Activated CD4-positive, alpha-beta memory T cell treated with anti-CD3 and anti-CD28 coated beads, Interleukin-2, amount 10 ng/mL, durations not matched to agents 7 days and 5 days (primary cell): ENCODE measurements around the gene UGCG. TPM values are rescaled to one million over a fixed set of nuclear protein-coding genes. Genes with fewer than 3 reads are reported as not detected.

Experiments
- CTCF ChIA-PET: fragments of 350-600 bp; sonication (Branson Sonifier 250); formaldehyde crosslinking; loops from one replicate; lab custom pipeline; 2021; ENCODE audit warnings: antibody characterized with exemption, inconsistent platforms; lab: Charles Lee
- POLR2A ChIA-PET: fragments of 350-600 bp; sonication (Branson Sonifier 250); formaldehyde crosslinking; loops from one replicate; lab custom pipeline; 2021; ENCODE audit warnings: antibody characterized with exemption; lab: Charles Lee
- DNase-seq: peaks from one replicate; pipeline ENCODE4 v3.0.0-alpha.2; 2020
- H3K27ac Mint-ChIP-seq: one replicate; pipeline ENCODE4 v1.8.0; 2021; ENCODE audit warnings: mild to moderate bottlenecking, mixed read lengths
- H3K27me3 Mint-ChIP-seq: one replicate; pipeline ENCODE4 v1.8.0; 2021; ENCODE audit warnings: mixed read lengths
- H3K36me3 Mint-ChIP-seq: one replicate; pipeline ENCODE4 v1.8.0; 2021; ENCODE audit warnings: low read depth, mixed read lengths
- H3K4me1 Mint-ChIP-seq: one replicate; pipeline ENCODE4 v1.8.0; 2021; ENCODE audit warnings: mixed read lengths
- H3K4me3 Mint-ChIP-seq: one replicate; pipeline ENCODE4 v1.8.0; 2021; ENCODE audit warnings: mild to moderate bottlenecking, mixed read lengths
- H3K9me3 Mint-ChIP-seq: one replicate; pipeline ENCODE4 v1.8.0; 2021; ENCODE audit warnings: mixed read lengths
- total RNA-seq, 2 experiments: library from RNA; stranded (reverse); gene quantifications; one replicate each; pipeline ENCODE4 v1.2.3, GENCODE V29; 2021

UGCG gene
- total RNA-seq, 2 experiments from 2014 or later = 20.9 to 21.4 TPM

DNA sequence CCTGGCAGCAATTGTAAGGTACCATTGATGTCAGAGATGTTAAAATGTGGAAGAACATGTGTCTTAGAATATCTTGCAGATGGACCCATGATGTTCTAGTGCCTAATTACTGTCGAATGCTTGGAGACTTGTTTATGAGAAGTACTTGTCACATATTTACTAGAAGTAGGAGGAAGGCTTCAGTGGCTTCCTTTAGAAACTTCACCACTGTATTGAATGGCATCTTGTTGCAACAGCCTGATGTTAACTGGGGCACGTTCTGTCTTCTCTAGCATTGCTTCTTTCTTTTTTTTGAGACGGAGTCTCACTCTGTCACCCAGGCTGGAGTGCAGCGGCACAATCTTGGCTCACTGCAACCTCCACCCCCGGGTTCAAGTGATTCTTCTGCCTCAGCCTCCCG lies 16.5 kb downstream of the UGCG start:
- no peak overlapping the region for H3K4me3 Mint-ChIP-seq
- ChIA-PET CTCF (interaction anchor here (0.6 kb wide), 1 partner anchor 802 kb away, joined by 3 read pairs; no protein-coding TSS in a partner anchor), POLR2A (interaction anchor here (1.2 kb wide), 1 partner anchor 10 kb away, joined by 4 read pairs; no protein-coding TSS in a partner anchor)
- no peak for DNase-seq
- H3K9me3 Mint-ChIP-seq = no peaks in the 10 kb centered on the region
- H3K36me3 Mint-ChIP-seq = peaks cover 34% of the 10 kb centered on the region
- H3K4me1 Mint-ChIP-seq = peaks cover 52% of the 10 kb centered on the region
- H3K27ac Mint-ChIP-seq = no peak overlapping the region
- no peaks in the 10 kb centered on the region for H3K27me3 Mint-ChIP-seq

DNA sequence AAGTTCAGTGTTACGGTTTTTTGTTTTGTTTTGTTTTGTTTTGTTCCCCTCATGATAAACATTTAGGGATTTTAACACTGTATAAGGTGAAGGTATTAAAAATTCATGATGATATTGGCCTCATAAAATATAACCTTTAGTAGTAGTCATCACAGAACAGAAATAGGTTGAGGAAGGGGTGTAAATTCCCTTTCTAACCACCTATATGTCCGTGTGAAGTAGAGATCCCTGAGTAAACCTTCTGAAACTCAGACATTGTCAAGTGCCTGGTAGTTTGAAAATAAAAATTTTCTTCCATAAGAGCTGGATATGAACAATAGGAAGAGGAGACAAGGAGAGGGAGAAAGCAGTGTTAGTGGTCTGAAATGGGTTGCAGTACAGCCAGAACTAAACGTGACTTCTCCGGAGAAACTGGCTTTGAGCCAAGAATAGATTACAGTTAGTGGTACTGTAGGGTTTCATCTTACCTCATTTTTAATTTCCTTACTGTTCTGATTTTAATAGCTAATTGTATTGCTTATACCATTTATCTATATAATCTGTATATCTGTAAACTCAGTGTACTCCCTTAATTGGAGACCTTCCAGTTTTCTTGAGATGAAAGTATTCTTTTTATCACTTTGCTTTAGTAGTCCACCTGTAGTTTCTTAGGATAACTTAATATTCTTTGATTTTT lies 18.3 kb downstream of the UGCG start:
- H3K4me3 Mint-ChIP-seq = no peak overlapping the region
- ChIA-PET POLR2A (interaction anchor here (1.1 to 3.5 kb wide), 3 partner anchors 10 to 19 kb away, joined by 4 to 19 read pairs (median 10); partner anchors contain the start of gene UGCG), CTCF (interaction anchor here (0.7 to 2.0 kb wide), 4 partner anchors 9 to 99 kb away, joined by 3 to 8 read pairs (median 4); no protein-coding TSS in a partner anchor)
- H3K4me1 Mint-ChIP-seq = peaks cover 41% of the 10 kb centered on the region
- DNase-seq = no peak
- no peaks in the 10 kb centered on the region for H3K9me3 Mint-ChIP-seq
- H3K27me3 Mint-ChIP-seq = no peaks in the 10 kb centered on the region
- H3K27ac Mint-ChIP-seq = no peak overlapping the region
- H3K36me3 Mint-ChIP-seq = peaks cover 42% of the 10 kb centered on the region

DNA sequence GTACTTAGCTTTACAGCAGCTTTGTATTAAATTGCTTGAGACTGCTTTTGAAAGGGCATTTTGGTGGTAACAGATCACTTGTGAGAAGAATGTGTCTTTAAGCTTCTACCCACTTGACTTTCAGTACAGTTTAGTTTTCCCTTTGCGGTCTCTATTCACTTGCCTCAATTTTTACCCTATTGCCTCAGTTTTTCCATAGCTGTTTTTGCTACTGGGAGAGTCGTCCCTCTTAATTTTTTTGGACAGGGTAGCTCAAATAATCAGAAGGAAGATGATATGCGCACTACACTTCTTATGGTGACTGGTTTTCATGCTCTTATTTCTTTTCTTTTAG lies 18.8 kb downstream of the UGCG start:
- no peak overlapping the region for H3K27ac Mint-ChIP-seq
- no peak for DNase-seq
- H3K36me3 Mint-ChIP-seq = peaks cover 45% of the 10 kb centered on the region
- H3K4me3 Mint-ChIP-seq = no peak overlapping the region
- CTCF ChIA-PET = interaction anchor here (0.6 to 2.0 kb wide), 5 partner anchors 8 to 113 kb away, joined by 3 to 8 read pairs (median 4); no protein-coding TSS in a partner anchor
- H3K9me3 Mint-ChIP-seq = no peaks in the 10 kb centered on the region
- H3K4me1 Mint-ChIP-seq = peaks cover 36% of the 10 kb centered on the region
- no peaks in the 10 kb centered on the region for H3K27me3 Mint-ChIP-seq
- POLR2A ChIA-PET = interaction anchor here (1.1 to 3.5 kb wide), 4 partner anchors 11 to 22 kb away, joined by 3 to 19 read pairs (median 7); partner anchors contain the start of gene UGCG

DNA sequence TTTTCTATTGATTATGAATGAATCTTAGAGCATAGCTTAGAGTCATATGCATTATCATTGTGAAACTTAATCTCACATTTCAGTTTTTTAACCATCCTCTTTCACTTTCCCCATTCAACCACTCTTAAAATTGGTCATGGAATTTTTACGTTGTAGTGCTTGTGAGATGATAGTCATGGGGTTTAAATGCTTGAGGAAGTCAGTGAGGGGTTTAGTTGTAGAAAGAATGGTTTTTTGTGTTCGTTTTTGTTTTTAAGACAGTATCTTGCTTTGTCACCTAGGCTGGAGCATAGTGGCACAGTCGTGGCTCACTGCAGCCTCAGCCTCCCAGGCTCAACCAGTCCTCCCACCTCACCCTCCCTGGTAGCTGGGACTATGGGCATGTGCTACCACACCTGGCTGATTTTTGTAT lies 19.6 kb downstream of the UGCG start:
- CTCF ChIA-PET = interaction anchor here (0.6 to 2.0 kb wide), 4 partner anchors 9 to 113 kb away, joined by 3 to 8 read pairs (median 3); no protein-coding TSS in a partner anchor

DNA sequence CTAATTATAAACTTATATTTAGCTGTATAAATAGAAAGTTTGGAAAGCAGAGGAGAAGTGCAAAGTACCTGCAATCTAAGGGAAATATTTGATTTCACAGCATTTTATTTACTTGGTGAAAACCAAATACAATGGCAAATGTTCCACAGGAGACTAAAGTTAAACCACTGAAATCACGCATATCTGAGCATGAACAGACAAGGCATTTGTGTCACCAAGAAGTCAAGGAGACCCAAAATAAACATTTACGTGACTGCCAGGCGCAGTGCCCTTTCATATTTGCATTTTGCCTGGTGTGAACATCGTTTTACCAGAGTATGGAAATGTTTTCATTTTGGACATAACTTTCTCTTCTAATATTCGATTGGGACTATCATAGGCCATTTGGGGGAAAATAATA lies 20.6 kb downstream of the UGCG start:
- POLR2A ChIA-PET = interaction anchor here (3.5 kb wide), 1 partner anchor 21 kb away, joined by 19 read pairs; the partner anchor contains the start of gene UGCG
- H3K36me3 Mint-ChIP-seq = peaks cover 49% of the 10 kb centered on the region
- H3K4me1 Mint-ChIP-seq = peaks cover 31% of the 10 kb centered on the region
- CTCF ChIA-PET = interaction anchor here (1.2 kb wide), 2 partner anchors 8 to 13 kb away, joined by 3 read pairs; no protein-coding TSS in a partner anchor
- H3K4me3 Mint-ChIP-seq = no peak overlapping the region
- H3K27ac Mint-ChIP-seq = no peak overlapping the region
- no peak for DNase-seq
- H3K9me3 Mint-ChIP-seq = no peaks in the 10 kb centered on the region
- no peaks in the 10 kb centered on the region for H3K27me3 Mint-ChIP-seq

More for the DNA sequence above, 19.6 kb downstream of the UGCG start:
- Mint-ChIP-seq H3K4me3 (no peak overlapping the region), H3K36me3 (peaks cover 49% of the 10 kb centered on the region), H3K9me3 (no peaks in the 10 kb centered on the region), H3K27me3 (no peaks in the 10 kb centered on the region), H3K4me1 (peaks cover 31% of the 10 kb centered on the region), H3K27ac (no peak overlapping the region)
- POLR2A ChIA-PET = interaction anchor here (1.1 to 3.5 kb wide), 5 partner anchors 10 to 21 kb away, joined by 3 to 19 read pairs (median 4); partner anchors contain the start of gene UGCG
- peak; percentile 20 for DNase-seq

DNA sequence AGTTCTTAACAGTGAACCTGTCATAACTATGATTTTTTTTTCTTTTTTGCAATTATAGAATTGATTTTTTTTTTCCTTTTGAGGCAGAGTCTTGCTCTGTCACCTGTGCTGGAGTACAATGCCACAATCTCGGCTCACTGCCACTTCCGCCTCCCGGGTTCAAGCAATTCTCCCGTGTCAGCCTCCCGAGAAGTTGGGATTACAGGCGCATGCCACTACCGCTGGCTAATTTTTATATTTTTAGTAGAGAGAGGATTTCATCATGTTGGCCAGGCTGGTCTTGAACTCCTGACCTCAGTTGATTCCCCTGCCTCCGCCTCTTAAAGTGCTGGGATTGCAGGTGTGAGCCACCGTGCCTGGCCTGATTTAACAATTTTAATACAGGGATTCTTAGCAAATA lies 21.4 kb downstream of the UGCG start:
- POLR2A ChIA-PET = no interaction called here
- Mint-ChIP-seq H3K27me3 (no peaks in the 10 kb centered on the region), H3K4me1 (peaks cover 28% of the 10 kb centered on the region), H3K27ac (no peak overlapping the region), H3K9me3 (no peaks in the 10 kb centered on the region), H3K36me3 (peaks cover 50% of the 10 kb centered on the region), H3K4me3 (no peak overlapping the region)
- CTCF ChIA-PET = no interaction called here
- no peak for DNase-seq

DNA sequence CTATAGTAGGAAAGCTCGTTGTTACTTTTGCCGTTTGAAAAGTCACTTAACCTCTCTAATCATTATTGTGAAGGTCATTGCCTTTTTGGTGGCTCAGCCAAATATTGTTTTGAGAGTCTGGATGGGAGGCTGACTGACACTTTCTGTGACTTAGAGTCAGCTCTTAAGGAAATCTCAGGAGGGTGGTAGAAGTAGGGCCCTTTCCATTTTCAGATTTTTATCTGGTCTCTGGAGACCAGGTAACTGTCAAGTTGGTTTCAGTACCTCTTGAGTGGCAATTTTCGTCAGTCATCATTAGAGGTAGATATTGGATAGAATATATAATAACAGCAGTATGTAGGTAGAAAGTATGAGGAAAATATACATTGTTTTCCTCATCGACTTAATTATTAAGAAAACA lies 23.3 kb downstream of the UGCG start:
- H3K4me3 Mint-ChIP-seq = no peak overlapping the region
- DNase-seq = no peak
- H3K27ac Mint-ChIP-seq = no peak overlapping the region
- H3K4me1 Mint-ChIP-seq = peaks cover 15% of the 10 kb centered on the region
- H3K36me3 Mint-ChIP-seq = peaks cover 36% of the 10 kb centered on the region
- no peaks in the 10 kb centered on the region for H3K27me3 Mint-ChIP-seq
- no peaks in the 10 kb centered on the region for H3K9me3 Mint-ChIP-seq
- POLR2A ChIA-PET = interaction anchor here (0.9 kb wide), 1 partner anchor 11 kb away, joined by 3 read pairs; no protein-coding TSS in a partner anchor
- CTCF ChIA-PET = no interaction called here

DNA sequence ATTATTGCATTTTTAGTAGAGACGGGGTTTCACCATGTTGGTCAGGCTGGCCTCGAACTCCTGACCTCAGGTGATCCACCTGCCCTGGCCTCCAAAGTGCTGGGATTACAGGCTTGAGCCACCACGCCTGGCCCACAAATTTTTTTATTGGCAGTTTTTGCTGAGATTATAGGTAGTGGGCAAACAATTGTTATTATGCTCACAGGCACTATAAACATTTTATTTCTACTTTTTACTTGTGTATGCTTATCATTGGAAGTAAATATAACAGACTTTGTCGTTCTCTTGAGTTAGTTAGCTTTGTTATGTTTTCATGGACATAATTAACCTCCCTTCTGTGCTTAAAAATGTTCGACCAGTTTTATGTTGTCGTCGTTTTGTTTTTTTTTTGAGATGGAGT lies 23.9 kb downstream of the UGCG start:
- peaks cover 11% of the 10 kb centered on the region for H3K4me1 Mint-ChIP-seq

DNA sequence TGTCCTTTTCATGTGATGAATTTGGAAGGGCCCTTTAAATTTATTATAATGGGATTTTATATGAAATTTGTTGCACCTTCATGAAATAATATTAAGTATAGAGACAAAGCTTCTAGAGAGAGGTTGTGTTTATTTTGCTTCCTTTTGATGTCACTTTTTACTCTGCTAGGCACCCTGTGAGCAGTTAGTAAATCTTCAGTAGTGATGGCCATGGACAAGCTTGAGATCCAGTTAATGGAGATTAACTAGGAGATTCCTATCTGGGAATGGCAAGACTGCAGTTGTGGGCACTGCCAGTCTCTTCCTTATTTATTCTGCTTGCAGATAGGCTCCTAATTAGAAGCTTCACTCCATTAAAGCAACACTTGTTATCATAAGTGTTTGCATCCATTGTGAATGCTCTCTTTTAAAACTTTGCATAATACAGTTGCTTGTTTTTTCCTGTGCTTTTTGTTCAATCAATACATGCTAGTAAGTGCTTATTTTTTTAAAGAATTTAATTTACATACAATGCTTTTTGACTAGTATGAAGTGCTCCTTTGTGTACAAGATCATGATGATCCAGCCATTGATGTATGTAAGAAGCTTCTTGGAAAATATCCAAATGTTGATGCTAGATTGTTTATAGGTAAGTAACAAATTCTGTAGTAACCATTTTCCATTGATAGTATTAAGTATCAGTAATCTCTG lies 25.9 kb downstream of the UGCG start:
- H3K9me3 Mint-ChIP-seq = no peaks in the 10 kb centered on the region
- DNase-seq = no peak
- CTCF ChIA-PET = no interaction called here
- H3K4me1 Mint-ChIP-seq = peaks cover 18% of the 10 kb centered on the region
- H3K36me3 Mint-ChIP-seq = peaks cover 23% of the 10 kb centered on the region
- H3K27ac Mint-ChIP-seq = no peak overlapping the region
- H3K27me3 Mint-ChIP-seq = no peaks in the 10 kb centered on the region
- POLR2A ChIA-PET = interaction anchor here (1.1 to 6.4 kb wide), 3 partner anchors 15 to 31 kb away, joined by 3 to 41 read pairs (median 4); partner anchors contain the start of gene UGCG
- no peak overlapping the region for H3K4me3 Mint-ChIP-seq

More for the DNA sequence above, 23.9 kb downstream of the UGCG start:
- ChIA-PET POLR2A (no interaction called here), CTCF (no interaction called here)
- peaks cover 31% of the 10 kb centered on the region for H3K36me3 Mint-ChIP-seq
- H3K27me3 Mint-ChIP-seq = no peaks in the 10 kb centered on the region
- no peak for DNase-seq
- H3K27ac Mint-ChIP-seq = no peak overlapping the region
- no peak overlapping the region for H3K4me3 Mint-ChIP-seq
- H3K9me3 Mint-ChIP-seq = no peaks in the 10 kb centered on the region

DNA sequence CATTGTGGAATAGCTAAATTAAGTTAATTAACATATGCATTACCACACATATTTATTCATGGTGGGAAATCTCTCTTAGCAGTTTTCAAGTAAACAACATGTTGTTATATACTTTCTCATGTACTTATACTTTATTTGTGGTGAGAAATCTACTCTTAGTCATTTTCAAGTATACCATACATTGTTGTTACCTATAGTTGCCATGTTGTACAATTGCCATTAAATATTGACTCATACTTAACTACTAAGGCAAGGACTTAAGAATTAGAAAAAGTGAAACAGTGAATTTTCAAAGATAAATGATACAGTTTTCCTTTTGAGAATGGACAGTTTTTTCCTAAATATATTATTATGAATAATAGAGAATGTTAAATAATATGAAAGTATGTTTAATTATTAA lies 27.7 kb downstream of the UGCG start:
- CTCF ChIA-PET = interaction anchor here (1.4 kb wide), 1 partner anchor 9 kb away, joined by 4 read pairs; no protein-coding TSS in a partner anchor
- H3K4me1 Mint-ChIP-seq = peaks cover 29% of the 10 kb centered on the region
- H3K9me3 Mint-ChIP-seq = no peaks in the 10 kb centered on the region
- no peak overlapping the region for H3K27ac Mint-ChIP-seq
- H3K36me3 Mint-ChIP-seq = peaks cover 29% of the 10 kb centered on the region
- H3K4me3 Mint-ChIP-seq = no peak overlapping the region
- POLR2A ChIA-PET = interaction anchor here (0.8 to 6.4 kb wide), 4 partner anchors 10 to 32 kb away, joined by 3 to 41 read pairs (median 4); partner anchors contain the start of gene UGCG
- no peaks in the 10 kb centered on the region for H3K27me3 Mint-ChIP-seq
- DNase-seq = no peak

DNA sequence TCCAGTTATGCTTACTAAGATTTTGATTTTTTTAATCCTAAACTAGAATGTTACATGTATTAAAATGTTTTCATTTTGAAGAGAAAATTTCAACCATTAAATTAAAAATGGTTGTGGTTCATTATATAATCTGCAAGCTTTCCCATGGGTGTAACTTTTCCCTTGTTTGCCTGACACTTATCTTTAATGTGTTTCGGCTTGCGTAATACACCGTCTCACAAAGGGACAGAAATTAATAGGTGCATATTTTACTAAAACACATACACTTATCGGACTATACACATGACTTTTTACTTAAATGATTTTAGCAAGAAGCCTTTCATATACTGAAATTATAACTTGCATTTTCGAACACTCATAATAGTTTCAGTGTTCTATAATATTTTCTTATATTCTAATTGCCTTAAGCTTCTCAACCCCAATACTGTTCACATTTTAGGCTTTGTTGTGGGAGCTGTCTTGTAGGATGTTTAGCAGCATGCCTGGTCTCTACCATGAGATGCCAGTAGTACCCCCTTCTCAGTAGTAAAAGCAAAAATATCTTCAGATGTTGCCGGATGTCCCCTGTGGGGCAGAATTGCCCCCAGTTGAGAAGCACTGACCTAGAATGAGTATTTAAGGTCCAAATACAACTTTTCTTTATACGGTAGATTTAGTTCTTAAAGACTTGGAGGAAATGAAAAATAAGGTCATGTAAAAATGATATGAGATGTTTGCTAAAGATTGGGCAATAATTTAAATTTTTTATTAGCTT lies 28.6 kb downstream of the UGCG start:
- no peak overlapping the region for H3K27ac Mint-ChIP-seq
- ChIA-PET CTCF (interaction anchor here (0.7 kb wide), 1 partner anchor 9 kb away, joined by 3 read pairs; no protein-coding TSS in a partner anchor), POLR2A (interaction anchor here (0.9 to 6.4 kb wide), 4 partner anchors 9 to 407 kb away, joined by 3 to 41 read pairs (median 4); partner anchors contain the start of gene UGCG)
- H3K4me3 Mint-ChIP-seq = no peak overlapping the region
- H3K4me1 Mint-ChIP-seq = peaks cover 29% of the 10 kb centered on the region
- H3K9me3 Mint-ChIP-seq = no peaks in the 10 kb centered on the region
- H3K36me3 Mint-ChIP-seq = peaks cover 26% of the 10 kb centered on the region
- no peak for DNase-seq
- H3K27me3 Mint-ChIP-seq = no peaks in the 10 kb centered on the region

DNA sequence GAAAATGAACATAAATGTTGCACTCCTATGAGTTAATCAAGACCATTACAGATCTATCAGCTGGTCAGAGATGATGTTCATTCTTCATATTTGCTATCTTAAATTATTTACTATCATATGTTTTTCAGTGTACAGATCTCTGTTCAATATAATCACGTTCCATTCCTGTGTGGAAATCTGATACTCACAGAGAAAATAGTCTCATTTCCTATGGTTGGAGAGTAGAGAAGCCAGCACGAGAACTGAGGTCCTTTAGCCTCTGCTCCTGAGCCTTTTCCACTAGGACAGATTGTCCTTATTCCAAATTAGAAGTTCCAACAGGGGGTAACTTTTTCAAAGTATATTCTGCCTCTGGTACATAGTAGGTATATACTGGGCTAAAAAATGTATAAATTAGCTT lies 29.2 kb downstream of the UGCG start:
- ChIA-PET POLR2A (interaction anchor here (0.9 to 6.4 kb wide), 6 partner anchors 10 to 406 kb away, joined by 3 to 41 read pairs (median 3); partner anchors contain the start of gene UGCG), CTCF (interaction anchor here (0.6 to 0.8 kb wide), 3 partner anchors 9 to 328 kb away, joined by 3 to 8 read pairs (median 3); no protein-coding TSS in a partner anchor)
- Mint-ChIP-seq H3K4me1 (peaks cover 29% of the 10 kb centered on the region), H3K4me3 (no peak overlapping the region), H3K27me3 (no peaks in the 10 kb centered on the region), H3K9me3 (no peaks in the 10 kb centered on the region), H3K36me3 (peaks cover 29% of the 10 kb centered on the region), H3K27ac (no peak overlapping the region)
- DNase-seq = no peak
